HG02852 (cell line): ENCODE results near the gene ACTG1.

ENCODE experiments used
- ATAC-seq: cut with Tn5 transposase; IDR thresholded peaks from one replicate; pipeline ENCODE4 v1.9.1; 2021; ENCODE audit warnings: mild to moderate bottlenecking, moderate library complexity; ENCODE audit not compliant: unreplicated experiment

The ACTG1 gene

DNA sequence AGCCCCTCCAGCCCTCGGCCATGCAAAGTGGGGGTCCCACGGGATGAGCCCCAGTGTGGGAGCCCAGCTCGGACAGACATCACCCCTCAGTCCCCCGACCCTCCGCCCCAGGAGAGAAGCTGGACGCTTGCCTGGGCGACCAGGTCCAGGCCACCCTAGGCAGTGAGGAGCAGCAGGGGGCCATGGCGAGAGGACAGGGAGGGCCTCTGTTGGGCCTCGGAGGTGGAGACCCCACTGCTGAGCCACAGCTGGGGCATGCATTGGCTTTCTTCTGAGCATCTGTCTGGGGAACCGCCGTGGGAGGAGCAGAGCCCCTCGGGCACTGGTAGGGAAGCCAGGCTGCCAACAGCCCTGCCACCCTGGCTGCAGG lies 13.0 kb downstream of the ACTG1 start:
- ATAC-seq: no peak

- no peak for ATAC-seq
These were observed 13.5 kb downstream of the ACTG1 start for GRCh38 chr17:81498953-81499600.

GRCh38 chr17:81494626-81495377 lies 17.8 kb downstream of the ACTG1 start:
- ATAC-seq: no peak

DNA sequence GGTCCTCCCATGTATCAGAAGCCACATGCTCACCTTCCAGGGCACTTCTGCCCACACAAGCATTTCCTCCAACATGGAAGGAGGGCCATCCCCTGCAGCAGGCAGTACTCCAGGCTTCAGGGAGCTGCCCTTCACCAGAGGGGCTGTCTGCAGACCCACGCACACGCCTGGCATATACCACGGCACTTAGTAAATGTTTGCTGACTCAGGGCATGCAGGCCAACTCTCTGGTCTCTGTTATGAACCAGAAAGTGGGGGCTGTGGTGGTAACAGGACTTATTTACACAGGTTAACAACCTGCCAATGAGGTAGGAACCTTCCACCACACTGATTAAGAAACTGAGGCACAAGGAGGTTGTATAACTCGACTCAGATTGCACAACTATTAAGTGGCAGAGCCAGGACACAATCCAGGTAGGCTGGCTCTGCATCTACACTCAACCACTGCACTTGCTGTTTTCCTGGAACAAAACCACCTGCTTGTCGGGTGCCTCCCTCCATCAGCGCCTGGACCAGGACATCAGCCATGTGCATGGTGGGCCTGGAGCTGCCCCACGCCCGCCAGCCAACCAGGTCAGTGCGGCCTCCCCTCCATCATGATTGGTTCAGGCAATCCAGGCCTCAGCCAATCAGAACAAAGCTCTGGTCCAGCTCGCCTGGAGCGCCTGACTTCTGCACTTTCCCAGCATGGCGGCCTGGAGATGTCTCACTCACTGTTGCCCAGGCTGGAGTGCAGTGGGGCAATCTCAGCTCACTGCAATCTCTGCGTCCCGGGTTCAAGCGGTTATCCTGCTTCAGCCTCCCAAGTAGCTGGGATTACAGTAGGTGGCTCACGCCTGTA lies 19.2 kb downstream of the ACTG1 start:
- ATAC-seq: no peak

- ATAC-seq: no peak
These were observed 19.9 kb downstream of the ACTG1 start for GRCh38 chr17:81492706-81493105.

DNA sequence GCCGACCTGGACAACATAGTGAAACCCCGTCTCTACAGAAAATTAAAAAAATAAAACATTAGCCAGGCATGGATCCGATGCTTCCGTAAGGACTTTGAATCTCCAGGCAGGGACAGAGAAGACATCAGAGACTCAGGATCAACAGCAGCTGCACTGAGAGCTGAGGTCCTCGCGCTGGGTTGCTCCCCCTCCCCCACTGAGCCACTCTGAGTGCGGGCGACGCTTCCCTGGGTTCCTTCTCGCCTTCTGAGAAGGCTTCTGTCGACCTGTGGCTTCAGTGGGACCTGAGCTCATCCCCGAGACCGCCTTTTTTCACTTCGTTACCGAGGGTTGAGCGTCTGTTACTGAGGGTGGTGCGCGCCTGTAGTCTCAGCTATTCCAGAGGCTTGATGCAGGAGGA lies 20.4 kb downstream of the ACTG1 start:
- ATAC-seq: no peak

DNA sequence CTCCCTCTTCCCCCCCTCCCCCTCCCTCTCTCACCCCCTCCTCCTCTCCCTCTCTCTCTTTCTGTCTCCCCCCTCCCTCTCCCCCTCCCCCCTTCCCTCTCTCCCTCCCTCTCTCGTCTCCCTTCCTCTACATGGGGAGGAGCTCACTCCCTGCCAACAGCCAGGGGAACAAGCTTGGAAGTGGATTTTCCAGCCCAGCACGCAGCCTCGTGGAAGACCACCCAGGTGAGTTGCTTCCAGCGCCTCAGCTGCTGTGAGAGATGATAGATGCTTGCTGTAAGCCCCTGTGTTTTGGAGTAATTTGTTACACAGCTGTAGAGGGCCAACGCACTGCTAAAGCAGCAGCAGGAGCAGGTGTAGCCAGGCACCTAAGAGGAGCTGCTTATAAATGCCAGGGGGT lies 20.8 kb downstream of the ACTG1 start:
- ATAC-seq: no peak

DNA sequence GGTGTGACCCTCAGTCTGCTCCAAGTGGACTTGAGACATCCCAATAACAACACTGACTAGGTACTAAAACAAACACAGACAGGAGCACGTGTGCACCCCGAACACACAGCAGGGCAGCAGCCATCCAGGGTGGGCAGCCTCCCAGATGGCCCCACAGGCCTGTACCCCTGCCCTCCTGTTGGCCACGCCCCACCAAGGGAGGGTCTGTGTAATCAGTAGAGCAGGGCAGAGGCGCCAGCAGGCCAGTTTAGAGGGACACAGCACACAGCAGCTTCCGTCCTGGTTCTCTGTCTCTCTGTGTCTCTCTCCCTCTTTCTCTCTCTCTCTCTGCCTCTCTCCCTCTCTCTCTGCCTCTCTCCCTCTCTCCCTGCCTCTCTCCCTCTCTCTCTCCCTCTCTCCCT lies 21.4 kb downstream of the ACTG1 start:
- ATAC-seq: no peak

DNA sequence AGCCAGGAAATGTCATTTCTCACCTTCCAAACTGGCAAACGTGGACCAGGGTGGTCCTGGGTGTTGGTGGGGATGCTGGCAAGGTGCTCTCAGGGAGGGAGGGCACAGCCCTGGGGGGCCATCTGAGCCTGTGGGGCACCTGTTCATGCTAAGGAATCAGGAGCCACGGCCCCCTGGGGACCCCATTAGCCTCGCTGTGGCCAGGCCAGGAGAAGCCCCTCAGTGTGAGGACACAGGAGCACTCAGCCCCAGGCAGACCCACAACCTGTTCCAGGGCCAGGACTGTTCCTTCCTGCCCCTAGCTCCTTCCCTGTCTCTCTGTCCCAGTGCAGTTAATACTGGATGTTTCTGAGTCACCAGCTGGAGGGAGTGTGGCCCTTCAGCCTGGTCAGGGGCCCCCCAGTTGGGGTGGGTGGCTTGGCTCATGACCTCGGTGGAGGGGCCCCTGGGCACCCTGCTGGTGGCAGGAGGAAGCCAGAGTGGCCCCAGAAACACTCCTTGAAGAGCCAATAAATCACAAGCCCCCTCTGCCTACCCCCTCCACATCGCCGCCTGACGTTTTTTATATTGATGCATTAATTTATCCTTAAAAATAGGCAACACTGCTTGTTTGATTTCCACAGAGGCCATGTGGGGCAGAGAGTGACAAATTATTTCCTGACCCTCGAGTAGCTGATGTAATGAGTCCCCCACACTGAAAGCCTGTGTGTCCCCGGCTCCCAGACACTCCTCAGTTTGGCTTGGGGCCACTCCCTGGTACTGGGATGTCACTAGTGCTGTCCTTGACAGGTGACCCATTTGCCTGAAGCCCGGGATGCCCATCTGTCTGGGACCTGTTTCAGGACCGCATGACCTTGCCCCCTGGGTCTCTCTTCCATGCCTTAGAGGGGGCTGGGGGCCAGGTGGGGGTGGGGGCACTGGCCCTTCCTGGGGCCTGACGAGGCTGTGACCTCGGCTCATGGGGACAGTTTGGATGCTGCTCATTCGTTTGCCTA lies 22.3 kb downstream of the ACTG1 start:
- ATAC-seq: no peak

DNA sequence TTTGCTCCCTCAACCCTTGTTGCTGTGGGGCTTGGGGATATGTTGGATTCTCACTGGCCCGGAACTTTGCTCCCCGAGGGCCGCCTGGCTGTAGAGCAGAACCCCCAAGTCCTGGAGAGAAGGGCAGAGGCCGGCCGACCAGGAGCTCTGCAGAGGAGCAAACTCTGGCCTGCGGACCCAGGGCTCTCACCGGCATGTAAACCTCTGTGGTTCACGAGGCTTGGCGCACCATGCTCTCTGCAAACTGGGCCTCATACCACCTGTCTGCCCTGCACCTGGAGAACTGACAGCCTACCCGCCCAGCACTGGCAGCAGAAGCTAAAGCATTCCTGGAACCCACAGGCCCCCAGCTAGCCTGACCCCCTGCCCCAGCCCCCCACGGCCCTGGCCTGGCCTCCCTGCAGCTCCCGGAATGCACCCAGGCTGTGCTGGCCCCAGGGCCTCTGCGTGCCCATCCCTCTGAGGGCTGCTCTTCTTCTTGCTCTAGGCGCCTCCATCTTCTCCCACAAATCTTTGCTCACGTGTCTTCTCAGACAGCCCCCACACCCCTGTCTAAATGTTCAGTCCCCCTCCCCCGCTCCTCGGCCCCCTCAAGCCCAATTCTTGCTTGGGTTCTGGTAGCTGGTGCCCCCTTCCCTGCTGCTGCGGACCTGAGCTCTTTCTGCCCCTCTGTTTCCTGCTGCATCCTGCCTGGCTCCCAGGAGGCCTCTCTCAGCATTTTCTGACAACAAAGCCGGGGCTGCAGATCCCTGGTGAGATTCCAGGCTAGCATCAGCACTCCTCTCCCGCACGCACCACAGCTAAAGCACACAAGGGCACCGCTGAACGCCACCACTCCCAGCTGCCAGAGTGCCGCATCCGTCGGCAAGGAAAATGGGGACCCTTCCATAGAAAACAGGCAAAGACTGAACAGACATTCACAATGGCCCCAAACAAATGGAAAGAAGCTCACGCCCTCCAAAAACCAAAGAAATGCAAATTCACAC lies 23.3 kb downstream of the ACTG1 start:
- ATAC-seq: no peak

DNA sequence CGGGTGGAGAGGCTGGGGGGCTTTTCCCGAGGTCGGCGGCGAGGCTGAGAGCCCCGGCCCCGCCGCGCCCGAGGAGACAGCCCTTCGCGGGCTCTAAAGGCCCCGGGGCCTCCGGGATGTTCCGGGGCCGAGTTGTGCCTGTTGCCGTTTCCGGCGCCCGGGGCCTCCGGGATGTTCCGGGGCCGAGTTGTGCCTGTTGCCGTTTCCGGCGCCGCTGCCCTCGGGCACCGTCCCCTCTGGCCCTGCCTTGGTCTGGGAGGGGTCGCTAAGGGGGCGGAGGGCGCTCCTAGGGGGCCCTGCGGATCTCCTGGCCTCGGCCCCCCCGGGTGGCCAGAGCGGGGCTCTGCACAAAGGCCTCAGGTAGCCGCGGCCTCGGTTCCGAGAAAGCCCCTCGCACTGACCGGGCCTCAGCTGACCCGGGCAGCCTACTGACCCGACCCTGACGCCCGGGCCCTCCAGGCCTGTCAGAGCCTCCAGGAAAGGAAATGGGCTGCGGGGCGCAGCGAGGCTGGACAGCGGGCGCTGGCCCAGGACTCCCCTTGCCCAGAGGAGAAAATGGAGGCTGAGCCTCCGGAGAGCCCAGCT lies 24.2 kb downstream of the ACTG1 start:
- peak; percentile 3 for ATAC-seq

- ATAC-seq: peak; percentile 52
These were observed 24.9 kb downstream of the ACTG1 start for GRCh38 chr17:81487487-81488275.

GRCh38 chr17:81487089-81487486 lies 25.5 kb downstream of the ACTG1 start:
- ATAC-seq: no peak

- no peak for ATAC-seq
These were observed 26.3 kb downstream of the ACTG1 start for GRCh38 chr17:81486199-81486810.

DNA sequence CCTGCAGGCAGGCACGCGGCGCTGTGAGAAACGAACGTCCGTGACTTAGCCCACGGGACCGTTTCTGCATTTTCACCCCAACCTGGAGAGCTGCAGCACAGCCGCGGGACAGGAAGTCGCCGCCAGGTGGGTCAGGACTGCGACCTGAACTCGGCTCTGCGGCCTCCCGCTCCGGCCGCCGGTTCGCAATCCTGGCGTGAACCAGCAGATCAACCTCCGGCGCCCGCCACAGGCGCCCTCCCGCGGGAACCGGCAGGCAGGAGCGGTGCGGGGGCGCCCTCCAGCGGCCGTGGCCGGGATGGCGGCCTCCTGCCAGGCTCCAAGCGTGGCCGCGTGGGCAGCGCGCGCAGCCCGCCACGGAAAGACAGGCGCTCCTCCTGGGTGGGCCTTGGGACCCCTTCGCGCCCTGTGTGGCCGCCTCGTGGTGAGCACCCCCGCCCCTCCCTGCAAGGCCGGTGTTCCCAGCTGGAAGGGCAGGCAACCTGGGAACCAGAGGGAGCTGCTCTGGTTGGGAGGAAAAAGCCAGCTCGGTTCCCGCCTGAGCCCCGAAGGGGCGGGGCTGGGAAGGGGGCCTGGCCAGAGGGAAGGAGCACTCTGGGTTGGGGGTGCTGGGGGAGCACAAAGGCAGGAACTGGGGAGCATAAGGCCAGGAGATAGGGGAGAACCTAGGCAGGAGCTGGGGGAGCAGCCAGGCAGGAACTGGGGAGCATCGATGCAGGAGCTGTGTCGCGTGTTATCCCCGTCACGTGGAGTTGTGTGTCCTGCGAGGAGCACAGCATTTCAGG lies 28.2 kb downstream of the ACTG1 start:
- ATAC-seq: no peak

- ATAC-seq: no peak
These were observed 28.8 kb downstream of the ACTG1 start for GRCh38 chr17:81483862-81484194.
